Stomach (tissue), 9 donors: ENCODE results near the gene PPIP5K2. TPM values are rescaled to one million over a fixed set of nuclear protein-coding genes. Genes with fewer than 3 reads are reported as not detected.
"Not testable (repeated sequence)": the region's sequence is repeated elsewhere in the genome, so short reads cannot be mapped to it uniquely, and the experiment has no call there.

Experiments
- DNase-seq, 2 donors: peaks; one replicate each; pipeline versions ENCODE4 v3.0.0 to v3.0.0-alpha.2; 2013 to 2019
- H3K27ac ChIP-seq, 5 donors: fragments of 200-600 bp in 4 of 5; sonication (generic) in 4 of 5; one replicate each; pipeline ENCODE4 v1.5.1; 2013 to 2019; ENCODE audit warnings: mild to moderate bottlenecking in 1 of 5, moderate library complexity in 1 of 5
- H3K27me3 ChIP-seq, 3 donors: fragments of 200-600 bp; sonication (generic); one replicate each; pipeline ENCODE4 v1.5.1; 2017 to 2019; ENCODE audit warnings: mixed run types in 1 of 3
- H3K36me3 ChIP-seq, 4 donors: fragments of 200-600 bp; sonication (generic); 1 replicate in 3 of 4; 2 replicates in 1 of 4; pipeline ENCODE4 v1.5.1; 2016 to 2019
- H3K4me1 ChIP-seq, 4 donors: fragments of 200-600 bp; sonication (generic); one replicate each; pipeline ENCODE4 v1.5.1; 2016 to 2019
- H3K4me3 ChIP-seq, 4 donors: fragments of 200-600 bp; sonication (generic) in 3 of 4; one replicate each; pipeline ENCODE4 v1.5.1; 2016 to 2019; ENCODE audit warnings: mild to moderate bottlenecking in 1 of 4
- H3K9me3 ChIP-seq, 4 donors: fragments of 200-600 bp; sonication (generic); one replicate each; pipeline ENCODE4 v1.5.1; 2016 to 2019
- EP300 ChIP-seq: sonication (generic); formaldehyde crosslinking; IDR thresholded peaks from one replicate; pipeline ENCODE4 v1.6.1; 2017; ENCODE audit warnings: antibody characterized with exemption
- POLR2A ChIP-seq, 4 donors: fragments of 450-650 bp; IDR thresholded peaks; one replicate each; pipeline ENCODE4 v1.6.1; 2016; ENCODE audit warnings: antibody characterized with exemption in 4 of 4, control low read depth in 2 of 4, mild to moderate bottlenecking in 1 of 4, moderate library complexity in 1 of 4
- POLR2AphosphoS5 ChIP-seq, 3 donors: sonication (generic); formaldehyde crosslinking; IDR thresholded peaks; one replicate each; pipeline ENCODE4 v1.6.1; 2016; ENCODE audit warnings: antibody characterized with exemption in 3 of 3
- WGBS, 5 donors: extraction: QIAGEN DNeasy Blood & Tissue Kit in 3 of 5; methylation state at CpG; one replicate each; pipeline versions ENCODE4 v1.1.5 to v1.1.7; 2013 to 2018; 5-methylcytosine and 5-hydroxymethylcytosine counted together
- intact Hi-C: fragments of 100-400 bp; cut with DNase I; formaldehyde crosslinking; loops from one replicate; pipeline ENCODE4 v1.15.1; 2023; ENCODE audit warnings: low total_unique reads
- polyA plus RNA-seq, 3 donors: library from polyadenylated mRNA; stranded (reverse); fragments of 200-250 nt; gene quantifications; one replicate each; pipeline ENCODE4 v1.2.3, GENCODE V29; 2013
- total RNA-seq, 5 donors: library from RNA; depleted of rRNA; stranded (reverse); fragments of >200 nt; gene quantifications; one replicate each; pipeline versions ENCODE4 v1.1.0 to v1.2.3, GENCODE V29; 2014 to 2016
- TF ChIP-seq, protein P1 (sequence below), 7 experiments: fragments of 450-650 bp in 4 of 7; fragments of 200-600 bp in 3 of 7; sonication (generic) in 3 of 7; IDR thresholded peaks; one replicate each; pipeline ENCODE4 v1.5.1; 2016 to 2019; ENCODE audit warnings: antibody characterized with exemption in 7 of 7, control low read depth in 2 of 7, mild to moderate bottlenecking in 1 of 7
- donor health status: healthy with polysubstance abuse.
- donor health status: Bipolar disorder and iron deficiency.
- donor health status: healthy.

Gene PPIP5K2
- total and polyA plus RNA-seq, 8 donors = 12.1 to 101 (median 28.2) TPM

DNA sequence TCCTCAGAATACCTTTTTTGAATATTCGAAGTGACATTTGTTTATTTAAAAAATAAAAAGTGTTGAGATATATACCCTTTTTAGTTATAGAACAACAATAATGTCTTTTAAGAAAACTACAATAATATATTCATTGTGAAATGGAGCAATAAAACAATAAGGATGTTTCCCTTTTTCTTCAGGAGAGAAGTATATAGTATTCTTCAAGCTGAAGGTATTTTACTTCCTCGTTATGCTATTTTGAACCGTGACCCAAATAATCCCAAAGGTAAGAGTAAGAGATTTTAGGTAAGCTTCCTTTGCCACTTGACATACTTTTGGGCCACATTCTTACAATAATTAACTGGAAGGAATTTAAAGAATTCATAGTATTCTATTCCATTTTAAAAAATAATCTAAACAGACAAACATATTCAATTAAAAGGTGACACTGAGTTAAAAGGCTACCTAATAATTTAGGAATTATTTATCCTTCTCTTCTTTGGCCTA, 18.1 kb downstream of the PPIP5K2 start:
- intact Hi-C loops = no loop called here
- H3K9me3 ChIP-seq = no peaks in the 10 kb centered on the region
- H3K4me1 ChIP-seq = peaks cover 0 to 4% (median 0%) of the 10 kb centered on the region in 4 donors
- no peak for DNase-seq
- no peaks in the 10 kb centered on the region for H3K27me3 ChIP-seq
- H3K4me3 ChIP-seq = no peak overlapping the region
- peaks cover 0 to 56% (median 56%) of the 10 kb centered on the region in 4 donors for H3K36me3 ChIP-seq
- TF ChIP-seq POLR2A (IDR thresholded peaks at IDR 0.05) (no peak), EP300 (no peak)
- 86 to 95% (median 93%) methylated on average over 3 of the region's 3 CpGs for WGBS, 5 donors
- no peak overlapping the region for H3K27ac ChIP-seq

DNA sequence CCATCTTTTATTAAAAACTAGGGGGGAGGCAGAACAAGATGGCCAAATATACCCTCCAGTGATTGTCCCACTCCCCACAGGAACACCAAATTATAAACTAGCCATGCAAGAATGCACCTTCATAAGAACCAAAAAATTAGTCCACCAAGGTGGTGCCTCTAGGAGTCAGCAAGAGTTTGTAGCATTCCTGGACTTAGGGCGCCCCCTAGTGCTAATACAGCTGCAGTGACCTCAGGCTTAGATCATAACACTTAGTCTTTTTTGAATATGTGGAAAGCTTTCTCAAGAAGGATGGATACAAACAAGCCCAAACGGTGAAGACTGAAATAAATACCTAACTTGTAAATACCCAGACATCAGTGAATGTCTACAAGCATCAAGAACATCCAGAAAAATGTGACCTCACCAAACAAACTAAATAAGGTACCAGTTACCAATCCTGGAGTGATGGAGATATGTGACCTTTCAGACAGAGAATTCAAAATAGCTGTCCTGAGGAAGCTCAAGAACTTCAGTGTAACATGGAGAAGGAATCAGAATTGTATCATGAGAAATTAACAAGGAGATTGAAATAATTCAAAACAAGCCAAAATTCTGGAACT, 19.3 kb downstream of the PPIP5K2 start:
- no peak for TF ChIP-seq POLR2A (IDR thresholded peaks at IDR 0.05)
- TF ChIP-seq, protein P1, sequence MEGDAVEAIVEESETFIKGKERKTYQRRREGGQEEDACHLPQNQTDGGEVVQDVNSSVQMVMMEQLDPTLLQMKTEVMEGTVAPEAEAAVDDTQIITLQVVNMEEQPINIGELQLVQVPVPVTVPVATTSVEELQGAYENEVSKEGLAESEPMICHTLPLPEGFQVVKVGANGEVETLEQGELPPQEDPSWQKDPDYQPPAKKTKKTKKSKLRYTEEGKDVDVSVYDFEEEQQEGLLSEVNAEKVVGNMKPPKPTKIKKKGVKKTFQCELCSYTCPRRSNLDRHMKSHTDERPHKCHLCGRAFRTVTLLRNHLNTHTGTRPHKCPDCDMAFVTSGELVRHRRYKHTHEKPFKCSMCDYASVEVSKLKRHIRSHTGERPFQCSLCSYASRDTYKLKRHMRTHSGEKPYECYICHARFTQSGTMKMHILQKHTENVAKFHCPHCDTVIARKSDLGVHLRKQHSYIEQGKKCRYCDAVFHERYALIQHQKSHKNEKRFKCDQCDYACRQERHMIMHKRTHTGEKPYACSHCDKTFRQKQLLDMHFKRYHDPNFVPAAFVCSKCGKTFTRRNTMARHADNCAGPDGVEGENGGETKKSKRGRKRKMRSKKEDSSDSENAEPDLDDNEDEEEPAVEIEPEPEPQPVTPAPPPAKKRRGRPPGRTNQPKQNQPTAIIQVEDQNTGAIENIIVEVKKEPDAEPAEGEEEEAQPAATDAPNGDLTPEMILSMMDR (IDR thresholded peaks at IDR 0.05) = peak in 5 of 7 experiments; percentile 48 to 87 (median 83)
- intact Hi-C loops = no loop called here
- Histone ChIP-seq H3K27ac (no peak overlapping the region), H3K4me3 (no peak overlapping the region), H3K36me3 (peaks cover 0 to 56% (median 55%) of the 10 kb centered on the region in 4 donors), H3K4me1 (no peaks in the 10 kb centered on the region), H3K9me3 (no peaks in the 10 kb centered on the region), H3K27me3 (no peaks in the 10 kb centered on the region)
- DNase-seq = peak; percentile 82 to 89
- WGBS, 5 donors = 0 to 5% (median 1%) methylated on average over 2 of the region's 2 CpGs

DNA sequence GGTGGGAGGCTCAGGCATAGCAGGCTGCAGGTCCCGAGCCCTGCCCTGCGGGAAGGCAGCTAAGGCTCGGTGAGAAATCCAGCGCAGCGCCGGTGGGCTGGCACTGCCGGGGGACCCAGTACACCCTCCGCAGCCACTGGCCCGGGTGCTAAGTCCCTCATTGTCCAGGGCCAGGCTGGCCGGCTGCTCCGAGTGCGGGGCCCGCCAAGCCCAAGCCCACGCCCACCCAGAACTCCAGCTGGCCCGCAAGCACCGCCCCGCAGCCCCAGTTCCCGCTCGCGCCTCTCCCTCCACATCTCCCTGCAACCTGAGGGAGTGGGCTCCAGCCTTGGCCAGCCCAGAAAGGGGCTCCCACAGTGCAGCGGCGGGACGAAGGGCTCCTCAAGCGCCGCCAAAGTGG, 22.0 kb downstream of the PPIP5K2 start:
- H3K9me3 ChIP-seq, H3K4me3 ChIP-seq, H3K4me1 ChIP-seq, H3K27me3 ChIP-seq, intact Hi-C loops, DNase-seq, H3K27ac ChIP-seq: not testable (repeated sequence)
- H3K36me3 ChIP-seq = peaks cover 0 to 47% (median 39%) of the 10 kb centered on the region in 4 donors
- WGBS, 5 donors = 98 to 100% (median 99%) methylated on average over 11 to 25 of the region's 25 CpGs

DNA sequence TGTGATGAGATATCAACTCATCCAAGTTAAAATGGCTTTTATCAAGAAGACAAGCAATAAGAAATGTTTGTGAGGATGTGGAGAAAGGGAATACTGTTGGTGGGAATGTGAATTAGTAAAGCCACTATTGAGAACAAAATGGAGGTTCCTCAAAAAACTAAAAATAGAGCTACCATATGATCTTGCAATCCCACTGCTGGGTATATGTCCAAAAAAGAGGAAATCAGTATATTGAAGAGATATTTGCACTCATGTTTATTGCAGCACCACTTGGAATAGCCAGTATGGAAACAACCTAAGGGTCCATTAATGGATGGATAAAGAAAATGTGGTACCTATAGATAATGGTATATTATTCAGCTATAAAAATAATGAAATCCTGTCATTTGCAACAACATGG, 25.1 kb downstream of the PPIP5K2 start:
- intact Hi-C loops = no loop called here

DNA sequence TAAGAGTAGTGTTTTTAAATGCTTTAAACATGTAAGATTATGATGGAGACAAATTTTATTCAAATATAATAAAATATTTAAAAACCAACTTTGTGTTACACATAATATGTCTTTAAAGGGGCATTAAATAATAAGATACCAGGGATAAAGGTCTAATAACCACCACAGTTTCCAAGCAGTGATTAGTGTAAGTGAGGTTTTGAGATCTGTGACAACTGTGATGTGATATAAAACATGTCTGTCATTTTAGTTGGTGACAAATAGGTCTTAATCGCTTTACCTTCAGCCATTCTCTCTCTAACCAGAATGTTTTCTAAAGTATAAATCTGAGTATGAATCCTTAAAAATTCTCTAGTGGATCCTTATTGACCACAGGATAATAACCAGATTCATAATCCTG, 28.1 kb downstream of the PPIP5K2 start:
- Histone ChIP-seq H3K27ac (no peak overlapping the region), H3K9me3 (no peaks in the 10 kb centered on the region), H3K4me1 (no peaks in the 10 kb centered on the region), H3K27me3 (no peaks in the 10 kb centered on the region), H3K4me3 (no peak overlapping the region), H3K36me3 (peaks cover 0 to 49% (median 40%) of the 10 kb centered on the region in 4 donors)
- WGBS, 5 donors = 84 to 98% (median 96%) methylated on average over 1 of the region's 1 CpG
- DNase-seq = no peak
- intact Hi-C loops = no loop called here
- TF ChIP-seq POLR2A (IDR thresholded peaks at IDR 0.05) (no peak), POLR2AphosphoS5 (IDR thresholded peaks at IDR 0.05) (no peak), EP300 (no peak)
- TF ChIP-seq, protein P1 (IDR thresholded peaks at IDR 0.05) = no peak

More for the DNA sequence above, 25.1 kb downstream of the PPIP5K2 start:
- DNase-seq = no peak
- TF ChIP-seq POLR2AphosphoS5 (IDR thresholded peaks at IDR 0.05) (no peak), POLR2A (IDR thresholded peaks at IDR 0.05) (no peak), EP300 (no peak)
- TF ChIP-seq, protein P1 (IDR thresholded peaks at IDR 0.05) = no peak
- H3K9me3 ChIP-seq = no peaks in the 10 kb centered on the region
- H3K4me1 ChIP-seq = no peaks in the 10 kb centered on the region
- no peak overlapping the region for H3K27ac ChIP-seq
- no peaks in the 10 kb centered on the region for H3K27me3 ChIP-seq
- peaks cover 0 to 40% (median 37%) of the 10 kb centered on the region in 4 donors for H3K36me3 ChIP-seq
- no peak overlapping the region for H3K4me3 ChIP-seq
